ENCODE results near the gene LMO2.
"Not testable (repeated sequence)": the region's sequence is repeated elsewhere in the genome, so short reads cannot be mapped to it uniquely, and the experiment has no call there.

The LMO2 gene

GRCh38 chr11:33891714-33892327 is at the start of gene LMO2:
TSS of gene LMO2 (minus strand) at chr11:33892076. CDS start at chr11:33869716, 22,360 bp downstream.
- DNase-seq (ENCODE audit: low read depth) = no peak

- DNase-seq (ENCODE audit: low read depth) = no peak
These were observed 48.6 kb upstream of the LMO2 start for GRCh38 chr11:33940538-33940815.

- no peak for DNase-seq (ENCODE audit: low read depth)
These were observed 45.1 kb upstream of the LMO2 start for GRCh38 chr11:33936725-33937604.

- no peak for DNase-seq (ENCODE audit: low read depth)
These were observed 43.9 kb upstream of the LMO2 start for GRCh38 chr11:33935461-33936456.

GRCh38 chr11:33935005-33935404 is 43.1 kb upstream of the LMO2 start:
- no peak for DNase-seq (ENCODE audit: low read depth)

GRCh38 chr11:33934450-33934849 is 42.6 kb upstream of the LMO2 start:
- no peak for DNase-seq (ENCODE audit: low read depth)

GRCh38 chr11:33933602-33934001 is 41.7 kb upstream of the LMO2 start:
- no peak for DNase-seq (ENCODE audit: low read depth)

- no peak for DNase-seq (ENCODE audit: low read depth)
These were observed 40.8 kb upstream of the LMO2 start for GRCh38 chr11:33932721-33933120.

GRCh38 chr11:33931739-33932366 is 40.0 kb upstream of the LMO2 start:
- DNase-seq (ENCODE audit: low read depth) = not testable (repeated sequence)

GRCh38 chr11:33931067-33931466 is 39.2 kb upstream of the LMO2 start:
- no peak for DNase-seq (ENCODE audit: low read depth)

GRCh38 chr11:33930317-33931021 is 38.6 kb upstream of the LMO2 start:
- DNase-seq (ENCODE audit: low read depth) = no peak

GRCh38 chr11:33928564-33928963 is 36.7 kb upstream of the LMO2 start:
- DNase-seq (ENCODE audit: low read depth) = no peak

GRCh38 chr11:33926671-33927552 is 35.0 kb upstream of the LMO2 start:
- no peak for DNase-seq (ENCODE audit: low read depth)

GRCh38 chr11:33924341-33924740 is 32.5 kb upstream of the LMO2 start:
- DNase-seq (ENCODE audit: low read depth) = no peak

GRCh38 chr11:33923626-33924025 is 31.8 kb upstream of the LMO2 start:
- DNase-seq (ENCODE audit: low read depth) = no peak

GRCh38 chr11:33920838-33921613 is 29.1 kb upstream of the LMO2 start:
- no peak for DNase-seq (ENCODE audit: low read depth)

GRCh38 chr11:33919645-33920044 is 27.8 kb upstream of the LMO2 start:
- DNase-seq (ENCODE audit: low read depth) = no peak

GRCh38 chr11:33917402-33917801 is 25.5 kb upstream of the LMO2 start:
- not testable (repeated sequence) for DNase-seq (ENCODE audit: low read depth)

GRCh38 chr11:33916736-33917135 is 24.9 kb upstream of the LMO2 start:
- DNase-seq (ENCODE audit: low read depth) = no peak

GRCh38 chr11:33915526-33915925 is 23.6 kb upstream of the LMO2 start:
- no peak for DNase-seq (ENCODE audit: low read depth)

All from stimulated activated CD8-positive, alpha-beta memory T cell treated with anti-CD3 and anti-CD28 coated beads, Interleukin-12 subunit alpha, Interleukin-12 subunit beta, amount 100 ng/mL, for 1 hour (primary cell).